H1 (cell line): ENCODE results near the gene CXCL5. TPM values are rescaled to one million over a fixed set of nuclear protein-coding genes. Genes with fewer than 3 reads are reported as not detected.

Experiments used
- CTCF ChIA-PET: fragments of 300-600 bp; sonication (Branson Sonifier 250); formaldehyde crosslinking; loops from one replicate; lab custom pipeline; 2021; ENCODE audit not compliant: partially characterized antibody; lab: Charles Lee
- POLR2A ChIA-PET: fragments of 300-600 bp; sonication (Branson Sonifier 250); formaldehyde crosslinking; loops from one replicate; lab custom pipeline; 2021; ENCODE audit warnings: inconsistent platforms; ENCODE audit not compliant: partially characterized antibody; lab: Charles Lee
- DNase-seq, 2 experiments: peaks; one replicate each; pipeline versions ENCODE4 v3.0.0 to v3.0.0-alpha.2; 2010 to 2022; ENCODE audit warnings: low spot score in 2 of 2, low read depth in 1 of 2, mixed read lengths in 1 of 2
- FAIRE-seq: peaks from 2 replicates; lab custom pipeline; 2011; peaks lifted over from hg19 to GRCh38; lab: Jason Lieb, UNC
- H2AFZ ChIP-seq: 2 replicates; pipeline ENCODE4 v1.8.1; 2012; ENCODE audit warnings: low read length, inconsistent platforms
- H2AK5ac ChIP-seq: 2 replicates; pipeline ENCODE4 v1.6.1; 2013; ENCODE audit warnings: low read depth, low read length
- H2BK120ac ChIP-seq: replicated peaks from 2 replicates; pipeline ENCODE3; 2013; ENCODE audit warnings: low read depth, low read length, inconsistent platforms
- H2BK12ac ChIP-seq: 2 replicates; pipeline ENCODE4 v1.6.1; 2013; ENCODE audit warnings: low read depth, low read length
- H2BK15ac ChIP-seq: 2 replicates; pipeline ENCODE4 v1.6.1; 2013; ENCODE audit warnings: low read length
- H2BK20ac ChIP-seq: 2 replicates; pipeline ENCODE4 v1.6.1; 2013; ENCODE audit warnings: low read length
- H2BK5ac ChIP-seq: 2 replicates; pipeline ENCODE4 v1.6.1; 2013; ENCODE audit warnings: low read depth, low read length
- H3K14ac ChIP-seq: 2 replicates; pipeline ENCODE4 v1.6.1; 2013; ENCODE audit warnings: inconsistent platforms; ENCODE audit not compliant: insufficient read length
- H3K18ac ChIP-seq: 2 replicates; pipeline ENCODE4 v1.6.1; 2013; ENCODE audit warnings: low read length; ENCODE audit errors: extremely low read depth
- H3K23ac ChIP-seq: 2 replicates; pipeline ENCODE4 v1.6.1; 2013; ENCODE audit warnings: inconsistent platforms; ENCODE audit not compliant: insufficient read length
- H3K23me2 ChIP-seq: 2 replicates; pipeline ENCODE4 v1.6.1; 2013; ENCODE audit warnings: low read depth, low read length
- H3K27ac ChIP-seq: 2 replicates; pipeline ENCODE4 v1.6.1; 2011; ENCODE audit warnings: low read depth, low read length, inconsistent platforms
- H3K27me3 ChIP-seq, 4 experiments: replicated peaks in 1 of 4; 1 replicate in 1 of 4; 2 replicates in 3 of 4; pipeline versions ENCODE4 v1.6.1 to v1.8.1; 2011 to 2013; ENCODE audit warnings: low read length in 3 of 4, mild to moderate bottlenecking in 3 of 4, inconsistent platforms in 2 of 4, mixed read lengths in 2 of 4, moderate library complexity in 1 of 4; ENCODE audit not compliant: control insufficient read depth in 3 of 4, insufficient read depth in 3 of 4; ENCODE audit errors: extremely low read depth in 1 of 4
- H3K36me3 ChIP-seq, 4 experiments: 2 replicates each; pipeline versions ENCODE4 v1.6.1 to v1.8.1; 2011 to 2013; ENCODE audit warnings: mild to moderate bottlenecking in 4 of 4, low read length in 3 of 4, moderate library complexity in 2 of 4, control low read depth in 1 of 4, inconsistent platforms in 1 of 4; ENCODE audit not compliant: insufficient read depth in 4 of 4, control insufficient read depth in 2 of 4
- H3K4ac ChIP-seq: replicated peaks from 2 replicates; pipeline ENCODE3; 2013; ENCODE audit warnings: low read length, low read depth, mixed read lengths, inconsistent platforms; ENCODE audit not compliant: insufficient read length
- H3K4me1 ChIP-seq, 4 experiments: replicated peaks in 1 of 4; 1 replicate in 1 of 4; 2 replicates in 3 of 4; pipeline versions ENCODE4 v1.6.1 to v1.8.1; 2011 to 2013; ENCODE audit warnings: low read length in 3 of 4, inconsistent platforms in 2 of 4, mixed read lengths in 1 of 4; ENCODE audit not compliant: insufficient read depth in 4 of 4, control insufficient read depth in 3 of 4
- H3K4me2 ChIP-seq, 2 experiments: 2 replicates each; pipeline versions ENCODE4 v1.6.1 to v1.8.1; 2011 to 2013; ENCODE audit warnings: low read depth in 2 of 2, low read length in 2 of 2, control low read depth in 1 of 2, inconsistent platforms in 1 of 2, mild to moderate bottlenecking in 1 of 2; ENCODE audit not compliant: insufficient read depth in 1 of 2
- H3K4me3 ChIP-seq, 4 experiments: fragments of 200-600, 300-600 bp in 1 of 4; sonication (generic), shearing (Covaris generic), sonication (Bioruptor Twin) in 1 of 4; 2 replicates each; pipeline versions ENCODE4 v1.5.1 to v1.8.1; 2011 to 2016; ENCODE audit warnings: low read length in 4 of 4, low read depth in 3 of 4, control low read depth in 2 of 4, inconsistent platforms in 2 of 4, mild to moderate bottlenecking in 2 of 4, mixed read lengths in 1 of 4, moderate library complexity in 1 of 4; ENCODE audit not compliant: insufficient read depth in 2 of 4; ENCODE audit errors: extremely low read depth in 1 of 4
- H3K56ac ChIP-seq: replicated peaks from 2 replicates; pipeline ENCODE3; 2013; ENCODE audit warnings: low read depth, mild to moderate bottlenecking, mixed read lengths, low read length, inconsistent platforms; ENCODE audit not compliant: insufficient read length
- H3K79me1 ChIP-seq: 2 replicates; pipeline ENCODE4 v1.6.1; 2013; ENCODE audit warnings: low read depth, low read length, control low read depth
- H3K79me2 ChIP-seq, 2 experiments: 2 replicates each; pipeline versions ENCODE4 v1.6.1 to v1.8.1; 2012 to 2013; ENCODE audit warnings: low read length in 2 of 2, mild to moderate bottlenecking in 2 of 2, inconsistent platforms in 1 of 2; ENCODE audit not compliant: insufficient read depth in 2 of 2, control insufficient read depth in 1 of 2
- H3K9ac ChIP-seq, 4 experiments: replicated peaks in 1 of 4; 1 replicate in 1 of 4; 2 replicates in 3 of 4; pipeline versions ENCODE4 v1.6.1 to v1.8.1; 2011 to 2013; ENCODE audit warnings: low read depth in 3 of 4, low read length in 3 of 4, control low read depth in 2 of 4, mild to moderate bottlenecking in 2 of 4, moderate library complexity in 2 of 4, inconsistent platforms in 1 of 4; ENCODE audit errors: extremely low read depth in 1 of 4
- H3K9me3 ChIP-seq, 2 experiments: 2 replicates each; pipeline versions ENCODE4 v1.6.1 to v1.8.1; 2012 to 2013; ENCODE audit warnings: mild to moderate bottlenecking in 2 of 2, moderate library complexity in 2 of 2, control low read depth in 1 of 2, inconsistent platforms in 1 of 2, low read depth in 1 of 2, low read length in 1 of 2, mixed read lengths in 1 of 2; ENCODE audit not compliant: insufficient read depth in 2 of 2
- H4K20me1 ChIP-seq, 2 experiments: replicated peaks in 1 of 2; 2 replicates each; pipeline versions ENCODE3 to v1.8.1; 2011 to 2013; ENCODE audit warnings: inconsistent platforms in 2 of 2, low read length in 2 of 2, mild to moderate bottlenecking in 1 of 2; ENCODE audit not compliant: insufficient read depth in 2 of 2, control insufficient read depth in 1 of 2
- H4K5ac ChIP-seq: 2 replicates; pipeline ENCODE4 v1.6.1; 2013; ENCODE audit warnings: low read length, low read depth, mixed read lengths, inconsistent platforms; ENCODE audit not compliant: insufficient read length
- H4K8ac ChIP-seq: 2 replicates; pipeline ENCODE4 v1.8.0; 2013; ENCODE audit warnings: mild to moderate bottlenecking, moderate library complexity, low read length, inconsistent platforms; ENCODE audit not compliant: insufficient read depth; ENCODE audit errors: extremely low read depth
- H4K91ac ChIP-seq: replicated peaks from 2 replicates; pipeline ENCODE3; 2013; ENCODE audit warnings: low read length, mixed read lengths, inconsistent platforms; ENCODE audit not compliant: insufficient read length
- ASH2L ChIP-seq: fragments of 200-600, 300-600 bp; sonication (generic); IDR thresholded peaks from one replicate; pipeline ENCODE4 v1.7.1; 2017; ENCODE audit warnings: low read length
- CHD2 ChIP-seq: IDR thresholded peaks from 2 replicates; pipeline ENCODE4 v1.6.1; 2012; ENCODE audit warnings: low read length, improper control_type of control experiment
- CREB1 ChIP-seq: IDR thresholded peaks from 2 replicates; pipeline ENCODE4 v1.6.1; 2012; ENCODE audit warnings: inconsistent platforms
- EGR1 ChIP-seq: IDR thresholded peaks from 2 replicates; pipeline ENCODE4 v1.6.1; 2011; ENCODE audit warnings: low read depth, low read length, borderline replicate concordance
- HDAC6 ChIP-seq: IDR thresholded peaks from one replicate; pipeline ENCODE4 v1.7.1; 2012; ENCODE audit warnings: low read depth, mild to moderate bottlenecking, inconsistent platforms, low read length, moderate library complexity
- KDM4A ChIP-seq: IDR thresholded peaks from one replicate; pipeline ENCODE4 v1.7.1; 2012; ENCODE audit warnings: low read depth, mild to moderate bottlenecking, moderate library complexity, low read length, inconsistent platforms; ENCODE audit not compliant: severe bottlenecking
- PHF8 ChIP-seq: fragments of 200-600 bp; sonication (generic); conservative IDR thresholded peaks from 2 replicates; pipeline ENCODE4 v1.7.1; 2012; ENCODE audit warnings: low read depth, mild to moderate bottlenecking, inconsistent platforms, low read length, moderate library complexity
- POU5F1 ChIP-seq: IDR thresholded peaks from 2 replicates; pipeline ENCODE4 v1.6.1; 2011; ENCODE audit warnings: low read depth, mild to moderate bottlenecking, low read length, moderate library complexity
- RBBP5 ChIP-seq: IDR thresholded peaks from 2 replicates; pipeline ENCODE4 v1.7.1; 2012; ENCODE audit warnings: low read depth, mild to moderate bottlenecking, inconsistent platforms, low read length, moderate library complexity, borderline replicate concordance
- SAP30 ChIP-seq: fragments of 300-600 bp; sonication (generic); IDR thresholded peaks from 2 replicates; pipeline ENCODE4 v1.7.1; 2012; ENCODE audit warnings: low read length, moderate library complexity, mild to moderate bottlenecking, inconsistent platforms; ENCODE audit not compliant: insufficient read depth, insufficient replicate concordance
- SIN3A ChIP-seq, 2 experiments: IDR thresholded peaks in 1 of 2; conservative IDR thresholded peaks in 1 of 2; 2 replicates each; pipeline ENCODE4 v1.6.1; 2011 to 2012; ENCODE audit warnings: low read length in 2 of 2, improper control_type of control experiment in 1 of 2, low read depth in 1 of 2, mild to moderate bottlenecking in 1 of 2
- TBP ChIP-seq: IDR thresholded peaks from 2 replicates; pipeline ENCODE4 v1.6.1; 2011; ENCODE audit warnings: low read depth, low read length, improper control_type of control experiment
- WGBS, 2 experiments: shearing (Covaris generic) in 1 of 2; methylation state at CpG; one replicate each; pipeline versions ENCODE4 v1.1.6 to v1.1.7; 2013 to 2015; ENCODE audit warnings: low lambda C conversion rate in 2 of 2, mixed read lengths in 2 of 2, inconsistent platforms in 1 of 2, low coverage in 1 of 2, missing lambda C conversion rate in 1 of 2; ENCODE audit not compliant: insufficient replicate concordance in 2 of 2, insufficient coverage in 1 of 2, insufficient read length in 1 of 2; ENCODE audit errors: extremely low coverage in 1 of 2, missing lambda C conversion rate in 1 of 2; 5-methylcytosine and 5-hydroxymethylcytosine counted together
- polyA plus RNA-seq, 7 experiments: library from polyadenylated mRNA; depleted of rRNA in 3 of 7; stranded (reverse) in 5 of 7; unstranded in 2 of 7; fragments of >200 nt in 5 of 7; fragments of 200-250 nt in 2 of 7; gene quantifications; 1 replicate in 5 of 7; 2 replicates in 1 of 7; 4 replicates in 1 of 7; pipeline versions ENCODE4 v1.2.1 to v1.2.3, GENCODE V29; 2011 to 2013; ENCODE audit warnings: missing spikeins in 2 of 7, mixed read lengths in 2 of 7
- total RNA-seq: library from RNA; stranded (reverse); fragmentation: NEBNext Ultra II Directional; extraction: Animal tissue kit (Norgen Biotek cat#: 25700); gene quantifications from 2 replicates; pipeline ENCODE4 v1.2.1, GENCODE V29; 2021

CXCL5 gene
- total and polyA plus RNA-seq, 2 of the 8 experiments (the other 6 are each of a cell fraction or from before 2014, with no cell fraction given) = 10.9 to 15.6 TPM

- no peak overlapping the region for H3K18ac ChIP-seq
- no peak overlapping the region for H2AK5ac ChIP-seq
- FAIRE-seq = no peak
- no peak overlapping the region for H3K4me2 ChIP-seq
- H4K8ac ChIP-seq = no peak overlapping the region
- no peak overlapping the region for H2BK120ac ChIP-seq
- no peaks in the 10 kb centered on the region for H3K79me1 ChIP-seq
- no peak overlapping the region for H2BK12ac ChIP-seq
- H4K91ac ChIP-seq = no peak overlapping the region
- no peaks in the 10 kb centered on the region for H3K36me3 ChIP-seq
- no peak overlapping the region for H2BK20ac ChIP-seq
- WGBS, 2 experiments = 80% methylated on average over 3 of the region's 3 CpGs; no CpG with 5 or more reads in 1 of the 2 experiments
- TF ChIP-seq PHF8 (no peak), KDM4A (no peak), HDAC6 (no peak), POU5F1 (no peak), CREB1 (no peak), EGR1 (no peak), RBBP5 (no peak), SIN3A (conservative IDR thresholded peaks at IDR 0.05 in 1 of 2, IDR thresholded peaks at IDR 0.05 in 1 of 2; ENCODE audit: low read depth in 1 of 2, low read length in 2 of 2) (no peak), CHD2 (no peak), SAP30 (no peak), TBP (no peak), ASH2L (no peak)
- no peak overlapping the region for H3K14ac ChIP-seq
- no peak overlapping the region for H3K23ac ChIP-seq
- no peak overlapping the region for H3K4ac ChIP-seq
- H3K4me1 ChIP-seq = peaks cover 2 to 10% (median 5%) of the 10 kb centered on the region in 4 experiments
- no peak overlapping the region for H3K9ac ChIP-seq
- H3K9me3 ChIP-seq = no peaks in the 10 kb centered on the region
- no peak overlapping the region for H3K56ac ChIP-seq
- H3K4me3 ChIP-seq = no peak overlapping the region
- ChIA-PET CTCF (interaction anchor here (0.6 to 2.4 kb wide), 5 partner anchors 18 to 864 kb away, joined by 3 to 9 read pairs (median 4); no protein-coding TSS in a partner anchor), POLR2A (interaction anchor here (0.7 kb wide), 1 partner anchor 1566 kb away, joined by 3 read pairs; no protein-coding TSS in a partner anchor)
- H4K5ac ChIP-seq = no peak overlapping the region
- H4K20me1 ChIP-seq = peaks cover 0 to 1% of the 10 kb centered on the region in 2 experiments
- peaks cover 46 to 72% (median 60%) of the 10 kb centered on the region in 4 experiments for H3K27me3 ChIP-seq
- no peak overlapping the region for H2BK15ac ChIP-seq
- no peak overlapping the region for H2AFZ ChIP-seq
- peaks cover 2% of the 10 kb centered on the region; the same call in 1 of the 2 replicates for H3K23me2 ChIP-seq
- no peaks in the 10 kb centered on the region for H3K79me2 ChIP-seq
- H2BK5ac ChIP-seq = no peak overlapping the region
- DNase-seq = no peak
- no peak overlapping the region for H3K27ac ChIP-seq
These were observed 52.6 kb downstream of the CXCL5 start for GRCh38 chr4:73945674-73946449.
